ENCODE data around the gene CPA4. TPM values are rescaled to one million over a fixed set of nuclear protein-coding genes. Genes with fewer than 3 reads are reported as not detected.

The CPA4 gene
- total and polyA plus RNA-seq, 2 experiments from 2014 or later = not detected

GRCh38 chr7:130359276-130359857 is 66.4 kb downstream of the CPA4 start (continued):
- TF ChIP-seq ZNF462 (CRISPR knock-in tag; IDR thresholded peaks at IDR 0.05) = no peak
- TF ChIP-seq STAT1 (IDR thresholded peaks at IDR 0.05; ENCODE audit: unreplicated experiment) = no peak
- no peak for TF ChIP-seq POLR2AphosphoS5 (IDR thresholded peaks at IDR 0.05; ENCODE audit: low read depth)

- Mint-ChIP-seq H3K4me3 (no peak overlapping the region), H3K27ac (no peak overlapping the region), H3K4me1 (peaks cover 22% of the 10 kb centered on the region), H3K36me3 (ENCODE audit: low read depth) (peaks cover 13% of the 10 kb centered on the region; the same call in 2 of the 3 replicates), H3K9me3 (peaks cover 19% of the 10 kb centered on the region), H3K27me3 (ENCODE audit: insufficient read depth, low read depth, poor library complexity) (peaks cover 15% of the 10 kb centered on the region)
- DNase-seq (ENCODE audit: low spot score) = no peak
- Histone ChIP-seq H3K4me1 (ENCODE audit: insufficient read depth) (peaks cover 10% of the 10 kb centered on the region), H3K27me3 (ENCODE audit: insufficient read depth) (no peaks in the 10 kb centered on the region), H3K36me3 (ENCODE audit: insufficient read depth) (no peaks in the 10 kb centered on the region), H3K27ac (ENCODE audit: low read depth) (no peak overlapping the region), H3K4me3 (no peak overlapping the region), H3K79me2 (replicated peaks; ENCODE audit: insufficient read depth) (no peaks in the 10 kb centered on the region), H3K9me2 (ENCODE audit: insufficient read depth) (0 out of 2 replicates have a peak, but pooled peaks cover 5% of the 10 kb centered on the region), H4K20me1 (replicated peaks; ENCODE audit: insufficient read depth) (no peaks in the 10 kb centered on the region), H2AFZ (no peak overlapping the region), H3K4me2 (no peak overlapping the region), H3F3A (replicated peaks; ENCODE audit: low read depth) (no peaks in the 10 kb centered on the region)
- ATAC-seq = no peak
- TF ChIP-seq EZH2 (IDR thresholded peaks at IDR 0.05; ENCODE audit: low read depth, unreplicated experiment) (no peak), REST (IDR thresholded peaks at IDR 0.05; ENCODE audit: unreplicated experiment) (no peak), ETS1 (IDR thresholded peaks at IDR 0.05) (no peak)
Measured at GRCh38 chr7:130360518-130360917, 67.6 kb downstream of the CPA4 start.

Data from GM23338 (cell line).